A673 (cell line): Measurements from ENCODE around the gene TUBA1C. TPM values are rescaled to one million over a fixed set of nuclear protein-coding genes. Genes with fewer than 3 reads are reported as not detected.
"Not testable (repeated sequence)": the region's sequence is repeated elsewhere in the genome, so short reads cannot be mapped to it uniquely, and the experiment has no call there.

ENCODE experiments used
- BruUV-seq: library from RNA; stranded (reverse); fragments of 400-500 nt; replicated peaks from 2 replicates; lab custom pipeline; 2021; lab: Mats Ljungman, UMichigan
- CTCF ChIA-PET: fragments of 300-600 bp; sonication (Branson Sonifier 250); formaldehyde crosslinking; loops from one replicate; lab custom pipeline; 2022; ENCODE audit warnings: antibody characterized with exemption; lab: Charles Lee
- POLR2A ChIA-PET: fragments of 300-600 bp; sonication (Branson Sonifier 250); formaldehyde crosslinking; loops from one replicate; lab custom pipeline; 2022; ENCODE audit warnings: antibody characterized with exemption; ENCODE audit not compliant: low non-redundant PET; lab: Charles Lee
- DNase-seq: peaks from one replicate; pipeline ENCODE4 v3.0.0-alpha.2; 2015; ENCODE audit warnings: low spot score
- H3K27ac ChIP-seq: fragments of 200-600 bp; sonication (generic); 2 replicates; pipeline ENCODE4 v1.5.1; 2016; ENCODE audit warnings: mixed run types, low read depth, mild to moderate bottlenecking, mixed read lengths, antibody characterized with exemption, low read length; ENCODE audit not compliant: poor library complexity, severe bottlenecking
- H3K27me3 ChIP-seq: fragments of 200-600 bp; sonication (generic); replicated peaks from 2 replicates; pipeline ENCODE4 v1.6.1; 2017; ENCODE audit warnings: mixed run types, low read depth, mild to moderate bottlenecking, mixed read lengths, antibody characterized with exemption, low read length; ENCODE audit not compliant: insufficient read depth, poor library complexity
- H3K36me3 ChIP-seq: fragments of 200-600 bp; sonication (generic); 2 replicates; pipeline ENCODE4 v1.6.1; 2016; ENCODE audit warnings: mixed run types, mild to moderate bottlenecking, mixed read lengths, antibody characterized with exemption, low read length; ENCODE audit not compliant: insufficient read depth, poor library complexity, severe bottlenecking
- H3K4me1 ChIP-seq: fragments of 200-600 bp; sonication (generic); 2 replicates; pipeline ENCODE4 v1.6.1; 2017; ENCODE audit warnings: mixed run types, mild to moderate bottlenecking, mixed read lengths, antibody characterized with exemption, low read length; ENCODE audit not compliant: insufficient read depth, poor library complexity, severe bottlenecking
- H3K4me3 ChIP-seq: fragments of 200-600 bp; sonication (generic); 2 replicates; pipeline ENCODE4 v1.5.1; 2016; ENCODE audit warnings: low read depth, mixed run types, mild to moderate bottlenecking, mixed read lengths, low read length; ENCODE audit not compliant: poor library complexity, severe bottlenecking
- H3K9me3 ChIP-seq: fragments of 200-600 bp; sonication (generic); 2 replicates; pipeline ENCODE4 v1.6.1; 2016; ENCODE audit warnings: mixed run types, low read depth, mild to moderate bottlenecking, mixed read lengths, antibody characterized with exemption, low read length; ENCODE audit not compliant: poor library complexity, severe bottlenecking
- CTCF ChIP-seq: fragments of 300-800, 200-600 bp; sonication (generic); conservative IDR thresholded peaks from 2 replicates; pipeline ENCODE4 v1.5.1; 2017; ENCODE audit warnings: low read depth, mild to moderate bottlenecking, antibody characterized with exemption, low read length, moderate library complexity, mixed read lengths
- EZH2 ChIP-seq: fragments of 200-600 bp; sonication (generic); IDR thresholded peaks from 2 replicates; pipeline ENCODE4 v1.6.1; 2017; ENCODE audit warnings: borderline replicate concordance, low read depth, mild to moderate bottlenecking, mixed read lengths, antibody characterized with exemption, low read length; ENCODE audit not compliant: poor library complexity, severe bottlenecking
- intact Hi-C: fragments of 100-400 bp; cut with micrococcal nuclease; formaldehyde crosslinking; loops from one replicate; pipeline ENCODE4 v1.10.0; 2022; ENCODE audit not compliant: unreplicated experiment
- total RNA-seq: library from RNA; stranded (reverse); gene quantifications from 2 replicates; pipeline ENCODE4 v1.2.3, GENCODE V29; 2021

The TUBA1C gene
- total RNA-seq, 1 experiment from 2014 or later = 622 TPM

DNA sequence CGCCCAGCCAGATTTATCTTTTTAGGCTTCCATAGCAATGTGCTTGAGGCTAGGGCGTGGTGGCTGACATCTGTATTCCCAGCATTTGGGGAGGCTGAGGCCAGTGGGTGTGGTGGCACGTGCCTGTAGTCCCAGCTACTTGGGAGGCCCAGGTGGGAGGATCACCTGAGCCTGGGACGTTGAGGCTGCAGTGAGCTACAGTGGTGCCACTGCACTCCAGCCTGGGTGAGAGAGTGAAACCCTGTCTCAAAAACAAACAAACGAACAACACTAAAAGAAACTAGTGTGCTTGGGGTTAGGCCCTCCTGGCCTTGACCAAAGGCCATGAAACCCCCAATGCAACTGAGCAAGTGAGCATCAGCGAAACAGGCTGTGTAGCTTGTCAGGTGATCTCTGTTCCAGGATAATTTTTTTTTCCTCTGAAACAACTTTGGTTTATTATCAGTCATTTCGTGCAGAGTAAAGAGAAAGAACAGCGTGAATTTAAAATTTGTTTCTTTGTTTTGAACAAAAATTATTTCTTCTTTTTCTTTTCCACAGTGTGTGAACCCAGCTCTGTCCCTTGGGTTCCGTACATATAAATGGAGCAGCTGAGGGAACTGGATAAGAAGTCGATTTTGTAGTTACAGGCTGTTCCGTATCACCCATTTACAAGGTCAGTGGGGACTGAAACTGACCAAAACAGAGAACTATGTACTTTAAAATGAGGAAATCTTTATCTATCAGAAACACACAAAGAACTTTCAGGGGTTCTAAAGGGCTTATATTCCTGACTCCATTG lies 8.8 kb upstream of the TUBA1C start:
- BruUV-seq = no TSS peak
- POLR2A ChIA-PET = no interaction called here
- no peaks in the 10 kb centered on the region for H3K27me3 ChIP-seq
- no peaks in the 10 kb centered on the region for H3K36me3 ChIP-seq
- peaks cover 12% of the 10 kb centered on the region for H3K4me1 ChIP-seq
- intact Hi-C loops = no loop called here
- no peak for DNase-seq
- H3K27ac ChIP-seq = no peak overlapping the region
- CTCF ChIA-PET = interaction anchor here (0.6 kb wide), 1 partner anchor 268 kb away, joined by 3 read pairs; no protein-coding TSS in a partner anchor
- H3K4me3 ChIP-seq = no peak overlapping the region
- no peak for TF ChIP-seq EZH2
- no peak for TF ChIP-seq CTCF
- no peaks in the 10 kb centered on the region for H3K9me3 ChIP-seq

- CTCF ChIA-PET, intact Hi-C loops, H3K4me3 ChIP-seq, H3K27ac ChIP-seq, BruUV-seq, DNase-seq, H3K36me3 ChIP-seq, POLR2A ChIA-PET, H3K27me3 ChIP-seq, H3K9me3 ChIP-seq: not testable (repeated sequence)
- peaks cover 12% of the 10 kb centered on the region for H3K4me1 ChIP-seq
These were observed 7.2 kb upstream of the TUBA1C start for GRCh38 chr12:49257508-49258184.

GRCh38 chr12:49259452-49259851 lies 5.4 kb upstream of the TUBA1C start:
- H3K9me3 ChIP-seq = no peaks in the 10 kb centered on the region
- intact Hi-C loops = no loop called here
- POLR2A ChIA-PET = no interaction called here
- H3K4me3 ChIP-seq = no peak overlapping the region
- peak overlapping the region; percentile 37 for H3K27ac ChIP-seq
- TF ChIP-seq EZH2 = no peak
- H3K27me3 ChIP-seq = no peaks in the 10 kb centered on the region
- no peaks in the 10 kb centered on the region for H3K36me3 ChIP-seq
- no TSS peak for BruUV-seq
- H3K4me1 ChIP-seq = peaks cover 12% of the 10 kb centered on the region
- DNase-seq = no peak
- CTCF ChIA-PET = no interaction called here

- Histone ChIP-seq H3K36me3 (no peaks in the 10 kb centered on the region), H3K9me3 (no peaks in the 10 kb centered on the region), H3K4me3 (no peak overlapping the region), H3K27ac (no peak overlapping the region), H3K4me1 (peaks cover 12% of the 10 kb centered on the region), H3K27me3 (no peaks in the 10 kb centered on the region)
- DNase-seq = no peak
- CTCF ChIA-PET = interaction anchor here (0.8 kb wide), 1 partner anchor 94 kb away, joined by 3 read pairs; no protein-coding TSS in a partner anchor
- no TSS peak for BruUV-seq
- POLR2A ChIA-PET = interaction anchor here (0.6 kb wide), 1 partner anchor 133 kb away, joined by 3 read pairs; no protein-coding TSS in a partner anchor
- TF ChIP-seq CTCF = no peak
- no peak for TF ChIP-seq EZH2
- intact Hi-C loops = no loop called here
These were observed 4.7 kb upstream of the TUBA1C start for GRCh38 chr12:49260166-49260565.
